ENCODE results near the gene ADCY3. TPM values are rescaled to one million over a fixed set of nuclear protein-coding genes. Genes with fewer than 3 reads are reported as not detected.

The ADCY3 gene
- polyA plus RNA-seq, 1 donor (not counting 4 experiments of a cell fraction or from before 2014, with no cell fraction given) = 33.2 TPM

DNA sequence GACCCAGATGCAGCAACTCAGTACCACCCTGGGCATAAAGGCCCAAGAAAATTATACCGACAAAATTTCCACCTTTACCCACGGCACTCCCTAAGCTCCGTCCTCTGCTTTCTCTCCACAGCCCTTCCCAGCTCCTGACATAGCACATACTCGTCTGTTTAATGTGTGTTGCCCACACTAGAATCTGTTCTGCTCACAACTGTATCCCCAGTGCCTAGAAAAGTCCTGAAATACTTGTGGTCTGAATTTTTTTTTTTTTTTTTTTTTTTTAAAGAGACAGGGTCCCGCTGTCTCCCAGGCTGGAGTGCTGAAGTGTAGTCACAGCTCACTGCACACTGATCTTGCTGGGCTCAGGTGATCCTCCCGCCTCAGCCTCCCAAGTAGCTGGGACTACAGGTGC, 62.3 kb downstream of the ADCY3 start:
- no peak overlapping the region for H2AFZ ChIP-seq (ENCODE audit: control insufficient read depth, low read length)
- H3K9me3 ChIP-seq (ENCODE audit: control insufficient read depth, low read depth, low read length) = no peaks in the 10 kb centered on the region
- TF ChIP-seq, protein P1, sequence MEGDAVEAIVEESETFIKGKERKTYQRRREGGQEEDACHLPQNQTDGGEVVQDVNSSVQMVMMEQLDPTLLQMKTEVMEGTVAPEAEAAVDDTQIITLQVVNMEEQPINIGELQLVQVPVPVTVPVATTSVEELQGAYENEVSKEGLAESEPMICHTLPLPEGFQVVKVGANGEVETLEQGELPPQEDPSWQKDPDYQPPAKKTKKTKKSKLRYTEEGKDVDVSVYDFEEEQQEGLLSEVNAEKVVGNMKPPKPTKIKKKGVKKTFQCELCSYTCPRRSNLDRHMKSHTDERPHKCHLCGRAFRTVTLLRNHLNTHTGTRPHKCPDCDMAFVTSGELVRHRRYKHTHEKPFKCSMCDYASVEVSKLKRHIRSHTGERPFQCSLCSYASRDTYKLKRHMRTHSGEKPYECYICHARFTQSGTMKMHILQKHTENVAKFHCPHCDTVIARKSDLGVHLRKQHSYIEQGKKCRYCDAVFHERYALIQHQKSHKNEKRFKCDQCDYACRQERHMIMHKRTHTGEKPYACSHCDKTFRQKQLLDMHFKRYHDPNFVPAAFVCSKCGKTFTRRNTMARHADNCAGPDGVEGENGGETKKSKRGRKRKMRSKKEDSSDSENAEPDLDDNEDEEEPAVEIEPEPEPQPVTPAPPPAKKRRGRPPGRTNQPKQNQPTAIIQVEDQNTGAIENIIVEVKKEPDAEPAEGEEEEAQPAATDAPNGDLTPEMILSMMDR (optimal IDR thresholded peaks at IDR 0.05 in 1 of 3, IDR thresholded peaks at IDR 0.05 in 1 of 3, conservative IDR thresholded peaks at IDR 0.05 in 1 of 3; ENCODE audit: extremely low read depth in 1 of 3, insufficient read depth in 2 of 3, low read length in 3 of 3) = no peak
- no peak for TF ChIP-seq EZH2 (IDR thresholded peaks at IDR 0.05; ENCODE audit: low read length)
- H3K4me3 ChIP-seq (ENCODE audit: control insufficient read depth in 2 of 3, extremely low read depth in 1 of 3, insufficient read depth in 2 of 3, low read depth in 1 of 3, low read length in 3 of 3) = no peak overlapping the region
- H3K4me1 ChIP-seq (ENCODE audit: control insufficient read depth, extremely low read depth, insufficient read depth, low read length) = no peaks in the 10 kb centered on the region
- dilution Hi-C loops (cut with MboI; ENCODE audit: extremely low pct_ligation_motif_present, low sequenced_read_pairs) = no loop called here
- H4K20me1 ChIP-seq (ENCODE audit: control insufficient read depth, extremely low read depth, insufficient read depth, low read length) = no peaks in the 10 kb centered on the region
- no peak overlapping the region for H3K9ac ChIP-seq (ENCODE audit: control insufficient read depth, extremely low read depth, insufficient read depth, low read length)
- no peak for DNase-seq (ENCODE audit: low read depth, low spot score)
- no peak overlapping the region for H3K4me2 ChIP-seq (ENCODE audit: control insufficient read depth, extremely low read depth, insufficient read depth, low read depth, low read length)
- H3K27me3 ChIP-seq (ENCODE audit: control insufficient read depth, extremely low read depth, insufficient read depth, low read length) = no peaks in the 10 kb centered on the region
- H3K36me3 ChIP-seq (ENCODE audit: control insufficient read depth in 2 of 2, extremely low read depth in 1 of 2, insufficient read depth in 2 of 2, low read length in 2 of 2) = peaks cover 0 to 6% of the 10 kb centered on the region in 2 experiments
- no peak overlapping the region for H3K27ac ChIP-seq (ENCODE audit: control insufficient read depth, insufficient read depth, low read length)
- H3K79me2 ChIP-seq (ENCODE audit: control insufficient read depth, insufficient read depth, low read length) = no peaks in the 10 kb centered on the region
- FAIRE-seq = no peak
- H3K9me1 ChIP-seq (ENCODE audit: control insufficient read depth, extremely low read depth, insufficient read depth, low read length) = no peaks in the 10 kb centered on the region

DNA sequence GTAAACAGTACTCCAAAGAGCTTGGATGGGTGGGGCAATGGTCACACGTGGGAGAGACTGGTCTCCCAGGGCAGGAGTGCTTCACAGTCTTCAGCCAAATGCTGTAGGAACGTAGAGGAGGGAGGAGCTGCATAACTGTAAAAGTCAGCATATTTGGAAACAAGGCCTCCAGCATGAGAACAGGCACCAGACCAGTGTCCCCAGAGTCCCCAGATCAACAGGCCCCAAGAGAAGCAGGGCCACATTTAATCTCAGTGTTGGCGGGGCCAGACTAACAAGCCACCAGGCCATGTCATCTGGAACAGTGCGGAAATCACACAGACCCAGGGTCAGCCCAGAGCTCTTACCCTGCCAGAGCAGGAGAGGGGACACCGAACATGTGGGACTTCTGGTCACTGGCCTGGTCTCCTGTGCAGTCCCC, 63.2 kb downstream of the ADCY3 start:
- Histone ChIP-seq H3K9me3 (ENCODE audit: control insufficient read depth, low read depth, low read length) (no peaks in the 10 kb centered on the region), H3K27me3 (ENCODE audit: control insufficient read depth, extremely low read depth, insufficient read depth, low read length) (no peaks in the 10 kb centered on the region), H3K4me3 (ENCODE audit: control insufficient read depth in 2 of 3, extremely low read depth in 1 of 3, insufficient read depth in 2 of 3, low read depth in 1 of 3, low read length in 3 of 3) (no peak overlapping the region), H3K9ac (ENCODE audit: control insufficient read depth, extremely low read depth, insufficient read depth, low read length) (no peak overlapping the region), H4K20me1 (ENCODE audit: control insufficient read depth, extremely low read depth, insufficient read depth, low read length) (no peaks in the 10 kb centered on the region), H3K36me3 (ENCODE audit: control insufficient read depth in 2 of 2, extremely low read depth in 1 of 2, insufficient read depth in 2 of 2, low read length in 2 of 2) (peaks cover 0 to 6% of the 10 kb centered on the region in 2 experiments), H3K4me2 (ENCODE audit: control insufficient read depth, extremely low read depth, insufficient read depth, low read depth, low read length) (no peak overlapping the region), H3K27ac (ENCODE audit: control insufficient read depth, insufficient read depth, low read length) (no peak overlapping the region), H3K9me1 (ENCODE audit: control insufficient read depth, extremely low read depth, insufficient read depth, low read length) (no peaks in the 10 kb centered on the region), H2AFZ (ENCODE audit: control insufficient read depth, low read length) (no peak overlapping the region), H3K79me2 (ENCODE audit: control insufficient read depth, insufficient read depth, low read length) (no peaks in the 10 kb centered on the region), H3K4me1 (ENCODE audit: control insufficient read depth, extremely low read depth, insufficient read depth, low read length) (no peaks in the 10 kb centered on the region)
- no peak for FAIRE-seq
- dilution Hi-C loops (cut with MboI; ENCODE audit: extremely low pct_ligation_motif_present, low sequenced_read_pairs) = no loop called here
- DNase-seq (ENCODE audit: low read depth, low spot score) = no peak
- no peak for TF ChIP-seq EZH2 (IDR thresholded peaks at IDR 0.05; ENCODE audit: low read length)
- TF ChIP-seq, protein P1 (optimal IDR thresholded peaks at IDR 0.05 in 1 of 3, IDR thresholded peaks at IDR 0.05 in 1 of 3, conservative IDR thresholded peaks at IDR 0.05 in 1 of 3; ENCODE audit: extremely low read depth in 1 of 3, insufficient read depth in 2 of 3, low read length in 3 of 3) = no peak

All from keratinocyte (primary cell).